ENCODE results near the gene SLC9A2. TPM values are rescaled to one million over a fixed set of nuclear protein-coding genes. Genes with fewer than 3 reads are reported as not detected.
A peak's percentile ranks its signal among the peaks of the same experiment; 100 is the strongest.

SLC9A2 gene
- total RNA-seq, 4 donors from 2014 or later, result 0.06 to 0.17 (median 0.17) TPM; not detected in 1

DNA sequence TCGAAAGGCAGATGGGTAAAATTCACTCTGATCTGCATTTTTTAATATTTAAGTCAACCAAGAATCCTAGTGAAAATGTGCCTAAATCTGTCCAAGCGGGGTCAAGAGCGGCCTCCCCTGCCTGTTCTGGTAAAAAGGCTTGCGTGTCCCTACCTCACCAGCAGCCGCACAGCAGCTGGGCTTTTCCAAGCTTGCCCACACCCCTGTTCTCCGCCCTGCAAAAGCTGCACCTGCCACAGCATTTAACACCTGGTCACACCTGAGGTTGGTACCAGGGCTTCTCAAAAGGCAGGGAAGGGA lies 116.7 kb downstream of the SLC9A2 start:
- DNase-seq (ENCODE audit: extremely low spot score), result no peak
- H3K36me3 ChIP-seq, result peaks cover 0 to 10% (median 7%) of the 10 kb centered on the region in 4 donors
- TF ChIP-seq POLR2AphosphoS5 (IDR thresholded peaks at IDR 0.05) (no peak), POLR2A (IDR thresholded peaks at IDR 0.05; ENCODE audit: low read depth) (no peak), EP300 (IDR thresholded peaks at IDR 0.05) (no peak)
- TF ChIP-seq, protein P1, sequence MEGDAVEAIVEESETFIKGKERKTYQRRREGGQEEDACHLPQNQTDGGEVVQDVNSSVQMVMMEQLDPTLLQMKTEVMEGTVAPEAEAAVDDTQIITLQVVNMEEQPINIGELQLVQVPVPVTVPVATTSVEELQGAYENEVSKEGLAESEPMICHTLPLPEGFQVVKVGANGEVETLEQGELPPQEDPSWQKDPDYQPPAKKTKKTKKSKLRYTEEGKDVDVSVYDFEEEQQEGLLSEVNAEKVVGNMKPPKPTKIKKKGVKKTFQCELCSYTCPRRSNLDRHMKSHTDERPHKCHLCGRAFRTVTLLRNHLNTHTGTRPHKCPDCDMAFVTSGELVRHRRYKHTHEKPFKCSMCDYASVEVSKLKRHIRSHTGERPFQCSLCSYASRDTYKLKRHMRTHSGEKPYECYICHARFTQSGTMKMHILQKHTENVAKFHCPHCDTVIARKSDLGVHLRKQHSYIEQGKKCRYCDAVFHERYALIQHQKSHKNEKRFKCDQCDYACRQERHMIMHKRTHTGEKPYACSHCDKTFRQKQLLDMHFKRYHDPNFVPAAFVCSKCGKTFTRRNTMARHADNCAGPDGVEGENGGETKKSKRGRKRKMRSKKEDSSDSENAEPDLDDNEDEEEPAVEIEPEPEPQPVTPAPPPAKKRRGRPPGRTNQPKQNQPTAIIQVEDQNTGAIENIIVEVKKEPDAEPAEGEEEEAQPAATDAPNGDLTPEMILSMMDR (IDR thresholded peaks at IDR 0.05), result no peak
- H3K9me3 ChIP-seq, result no peaks in the 10 kb centered on the region
- 35% methylated on average over 6 of the region's 6 CpGs for WGBS
- peaks cover 13 to 25% (median 19%) of the 10 kb centered on the region in 4 donors for H3K4me1 ChIP-seq
- no peaks in the 10 kb centered on the region for H3K27me3 ChIP-seq
- intact Hi-C loops (cut with DNase I), result no loop called here
- H3K27ac ChIP-seq (replicated peaks in 1 of 4), result peak overlapping the region; percentile 73 to 80 (median 77)
- H3K4me3 ChIP-seq, result peak overlapping the region; percentile 85 to 95 (median 94)

GRCh38 chr2:102736410-102737409 lies 117.4 kb downstream of the SLC9A2 start:
- peaks cover 13 to 25% (median 19%) of the 10 kb centered on the region in 4 donors for H3K4me1 ChIP-seq
- DNase-seq (ENCODE audit: extremely low spot score), result no peak
- H3K27ac ChIP-seq (replicated peaks in 1 of 4), result peak overlapping the region; percentile 73 to 80 (median 77)
- H3K9me3 ChIP-seq, result no peaks in the 10 kb centered on the region
- intact Hi-C loops (cut with DNase I), result no loop called here
- H3K4me3 ChIP-seq, result peak overlapping the region; percentile 85 to 95 (median 94)
- 0% methylated on average over 39 of the region's 52 CpGs for WGBS
- no peaks in the 10 kb centered on the region for H3K27me3 ChIP-seq
- H3K36me3 ChIP-seq, result peaks cover 0 to 4% (median 2%) of the 10 kb centered on the region in 4 donors
- TF ChIP-seq, protein P1 (IDR thresholded peaks at IDR 0.05), result peak in 1 of 3 experiments; percentile 23
- peak; percentile 30 for TF ChIP-seq POLR2A (IDR thresholded peaks at IDR 0.05; ENCODE audit: low read depth)
- TF ChIP-seq POLR2AphosphoS5 (IDR thresholded peaks at IDR 0.05), result peak; percentile 68 to 80
- no peak for TF ChIP-seq EP300 (IDR thresholded peaks at IDR 0.05)

GRCh38 chr2:102737431-102737830 lies 118.1 kb downstream of the SLC9A2 start:
- no peak for DNase-seq (ENCODE audit: extremely low spot score)
- no peaks in the 10 kb centered on the region for H3K36me3 ChIP-seq
- H3K4me1 ChIP-seq, result peaks cover 13 to 25% (median 19%) of the 10 kb centered on the region in 4 donors
- TF ChIP-seq, protein P1 (IDR thresholded peaks at IDR 0.05), result no peak
- no peak for TF ChIP-seq POLR2A (IDR thresholded peaks at IDR 0.05; ENCODE audit: low read depth)
- no peaks in the 10 kb centered on the region for H3K9me3 ChIP-seq
- no peaks in the 10 kb centered on the region for H3K27me3 ChIP-seq
- whole genome bisulfite sequencing, result 79% methylated on average over 1 of the region's 1 CpG
- H3K27ac ChIP-seq (replicated peaks in 1 of 4), result no peak overlapping the region
- intact Hi-C loops (cut with DNase I), result no loop called here
- peak overlapping the region; percentile 85 to 95 (median 94) for H3K4me3 ChIP-seq

- no peaks in the 10 kb centered on the region for H3K9me3 ChIP-seq
- H3K27me3 ChIP-seq, result no peaks in the 10 kb centered on the region
- no peaks in the 10 kb centered on the region for H3K4me1 ChIP-seq
- DNase-seq (ENCODE audit: extremely low spot score), result no peak
- H3K36me3 ChIP-seq, result no peaks in the 10 kb centered on the region
- H3K27ac ChIP-seq (replicated peaks in 1 of 4), result no peak overlapping the region
- intact Hi-C loops (cut with DNase I), result no loop called here
- H3K4me3 ChIP-seq, result no peak overlapping the region
- WGBS, result 95% methylated on average over 3 of the region's 3 CpGs
- TF ChIP-seq, protein P1 (IDR thresholded peaks at IDR 0.05), result no peak
- TF ChIP-seq POLR2A (IDR thresholded peaks at IDR 0.05; ENCODE audit: low read depth) (no peak), POLR2AphosphoS5 (IDR thresholded peaks at IDR 0.05) (no peak), EP300 (IDR thresholded peaks at IDR 0.05) (no peak)
Measured at GRCh38 chr2:102743259-102743658, 123.9 kb downstream of the SLC9A2 start.
